Upper lobe of left lung (tissue), 4 donors: ENCODE measurements around the gene MST1R.

ENCODE experiments used
- CTCF ChIP-seq, 6 experiments: fragments of 450-650 bp in 4 of 6; fragments of 200-600 bp in 2 of 6; sonication (generic) in 2 of 6; IDR thresholded peaks; one replicate each; pipeline ENCODE4 v1.5.1; 2016 to 2019; ENCODE audit warnings: antibody characterized with exemption in 6 of 6
- EP300 ChIP-seq, 4 donors: sonication (generic); formaldehyde crosslinking; IDR thresholded peaks; one replicate each; pipeline ENCODE4 v1.5.1; 2017; ENCODE audit warnings: antibody characterized with exemption in 4 of 4, control low read depth in 2 of 4
- POLR2A ChIP-seq, 4 donors: fragments of 450-650 bp; IDR thresholded peaks; one replicate each; pipeline ENCODE4 v1.5.1; 2016 to 2017; ENCODE audit warnings: antibody characterized with exemption in 4 of 4, mild to moderate bottlenecking in 2 of 4
- POLR2AphosphoS5 ChIP-seq, 2 donors: sonication (generic); formaldehyde crosslinking; IDR thresholded peaks; one replicate each; pipeline ENCODE4 v1.5.1; 2017; ENCODE audit warnings: antibody characterized with exemption in 2 of 2

DNA sequence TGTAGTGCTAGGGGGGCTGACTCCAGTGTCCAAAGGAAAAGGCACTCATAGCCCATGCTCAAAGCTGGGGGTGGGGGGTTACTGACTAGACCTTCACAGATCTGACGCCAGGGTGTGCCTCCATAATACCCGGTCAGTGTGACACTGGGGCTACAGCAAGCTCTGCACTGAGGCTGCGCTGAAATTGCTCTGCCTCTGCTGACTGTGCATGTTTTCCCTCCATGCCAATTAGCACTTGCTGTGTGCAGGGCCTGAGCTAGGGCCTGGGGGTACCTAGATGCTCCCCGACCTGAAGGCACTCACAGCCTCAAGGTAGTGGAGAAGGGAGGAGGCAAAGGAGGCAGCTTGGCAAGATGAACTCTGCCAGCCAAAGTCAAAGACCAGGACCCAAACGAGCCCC lies 39.2 kb downstream of the MST1R start:
- TF ChIP-seq CTCF (IDR thresholded peaks at IDR 0.05), result no peak
- TF ChIP-seq POLR2A (IDR thresholded peaks at IDR 0.05), result no peak
- TF ChIP-seq EP300 (IDR thresholded peaks at IDR 0.05), result no peak
- no peak for TF ChIP-seq POLR2AphosphoS5 (IDR thresholded peaks at IDR 0.05)
